ENCODE results near the gene MMEL1.

GRCh38 chr1:2602866-2603520 is 29.8 kb downstream of the MMEL1 start:
- TF ChIP-seq CTCF (conservative IDR thresholded peaks at IDR 0.05) (no peak), EZH2 (IDR thresholded peaks at IDR 0.05; ENCODE audit: low read depth) (no peak)

All from PC-9 (cell line).